GM21447 (cell line): Measurements from ENCODE around the gene MTRF1.
"Not testable (repeated sequence)": the region's sequence is repeated elsewhere in the genome, so short reads cannot be mapped to it uniquely, and the experiment has no call there.

Experiments
- ATAC-seq: cut with Tn5 transposase; IDR thresholded peaks from one replicate; pipeline ENCODE4 v1.9.1; 2021; ENCODE audit not compliant: unreplicated experiment

MTRF1 gene

DNA sequence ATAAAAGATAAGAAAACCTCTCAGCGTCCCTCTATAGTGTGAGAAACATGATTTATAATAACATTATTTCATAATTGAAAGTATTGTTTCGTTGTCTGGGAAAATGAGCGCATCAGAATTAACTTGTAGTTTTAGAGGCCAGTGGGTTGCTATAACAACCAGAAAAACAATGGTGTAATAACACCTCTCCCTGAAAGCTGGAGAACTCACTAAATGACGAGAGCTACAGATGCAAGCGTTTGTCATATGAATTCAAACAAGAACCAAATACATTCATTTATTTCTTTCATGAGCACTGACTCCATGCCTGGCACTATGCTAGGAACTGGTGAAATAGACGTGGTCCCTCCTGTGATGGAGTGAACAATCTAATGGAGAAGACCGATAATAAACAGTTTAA lies 85.3 kb downstream of the MTRF1 start:
- ATAC-seq: no peak

GRCh38 chr13:41177616-41178015 lies 85.8 kb downstream of the MTRF1 start:
- no peak for ATAC-seq

- not testable (repeated sequence) for ATAC-seq
These were observed 87.8 kb downstream of the MTRF1 start for GRCh38 chr13:41175576-41175975.
